ENCODE results near the gene MFN1.

- TF ChIP-seq CTCF (IDR thresholded peaks at IDR 0.05): no peak
- TF ChIP-seq POLR2A (IDR thresholded peaks at IDR 0.05): no peak
Observed at GRCh38 chr3:179425075-179425474, 77.6 kb downstream of the MFN1 start.
